ENCODE results near the gene ZSCAN10. TPM values are rescaled to one million over a fixed set of nuclear protein-coding genes. Genes with fewer than 3 reads are reported as not detected.

ZSCAN10 gene
- total and polyA plus RNA-seq, 2 of the 13 experiments (the other 11 are each of a cell fraction or from before 2014, with no cell fraction given), result not detected

GRCh38 chr16:3065069-3065741 is 33.9 kb downstream of the ZSCAN10 start, which contains the start of gene IL32 (continued):
- TF ChIP-seq ZNF282 (IDR thresholded peaks at IDR 0.05; ENCODE audit: partially characterized antibody) (no peak), ZNF501 (CRISPR knock-in tag; IDR thresholded peaks at IDR 0.05) (peak; percentile 58; the same call in 1 of the 2 replicates), FOXP1 (IDR thresholded peaks at IDR 0.05) (no peak), FOXP1 (CRISPR knock-in tag; IDR thresholded peaks at IDR 0.05) (no peak), ZNF747 (CRISPR knock-in tag; IDR thresholded peaks at IDR 0.05; ENCODE audit: borderline replicate concordance) (0 out of 2 replicates have a peak, but pooled peaks have one; percentile 48), ZNF772 (CRISPR knock-in tag; IDR thresholded peaks at IDR 0.05) (peak; percentile 92), ZNF331 (CRISPR knock-in tag; IDR thresholded peaks at IDR 0.05) (peak; percentile 62; the same call in 1 of the 2 replicates), ZNF333 (CRISPR knock-in tag; IDR thresholded peaks at IDR 0.05; ENCODE audit: borderline replicate concordance) (no peak), THAP11 (CRISPR knock-in tag; IDR thresholded peaks at IDR 0.05) (peak; percentile 35; the same call in 1 of the 2 replicates), CBFB (CRISPR knock-in tag; IDR thresholded peaks at IDR 0.05) (0 out of 2 replicates have a peak, but pooled peaks have one; percentile 20), CSRNP2 (CRISPR knock-in tag; conservative IDR thresholded peaks at IDR 0.05; ENCODE audit: low read depth) (no peak), BCL6 (CRISPR knock-in tag; IDR thresholded peaks at IDR 0.05) (peak; percentile 54; the same call in 1 of the 2 replicates), ZNF83 (CRISPR knock-in tag; IDR thresholded peaks at IDR 0.05; ENCODE audit: borderline replicate concordance) (peak; percentile 14; the same call in 1 of the 2 replicates), NFKB2 (CRISPR knock-in tag; IDR thresholded peaks at IDR 0.05; ENCODE audit: borderline replicate concordance) (no peak), JUNB (CRISPR knock-in tag; IDR thresholded peaks at IDR 0.05; ENCODE audit: borderline replicate concordance) (peak; percentile 24), ASH2L (IDR thresholded peaks at IDR 0.05; ENCODE audit: insufficient read length, low read depth, low read length) (peak; percentile 62), KLF11 (CRISPR knock-in tag; IDR thresholded peaks at IDR 0.05) (peak; percentile 57), BRD4 (CRISPR knock-in tag; IDR thresholded peaks at IDR 0.05) (no peak), MED13 (CRISPR knock-in tag; IDR thresholded peaks at IDR 0.05) (0 out of 2 replicates have a peak, but pooled peaks have one; percentile 22), PHF21A (CRISPR knock-in tag; IDR thresholded peaks at IDR 0.05) (peak; percentile 84), ZNF431 (CRISPR knock-in tag; IDR thresholded peaks at IDR 0.05; ENCODE audit: borderline replicate concordance, low read depth) (0 out of 2 replicates have a peak, but pooled peaks have one; percentile 45), KAT8 (CRISPR knock-in tag; IDR thresholded peaks at IDR 0.05) (peak; percentile 59), GABPB1 (CRISPR knock-in tag; IDR thresholded peaks at IDR 0.05) (peak; percentile 72), MEF2D (CRISPR knock-in tag; IDR thresholded peaks at IDR 0.05) (peak; percentile 52; the same call in 1 of the 2 replicates), ZNF883 (CRISPR knock-in tag; IDR thresholded peaks at IDR 0.05; ENCODE audit: not compliant biosample characterization) (peak; percentile 43), FOSL2 (CRISPR knock-in tag; IDR thresholded peaks at IDR 0.05) (peak; percentile 86), ZSCAN20 (CRISPR knock-in tag; IDR thresholded peaks at IDR 0.05; ENCODE audit: borderline replicate concordance) (no peak)
- TF ChIP-seq, protein P1, sequence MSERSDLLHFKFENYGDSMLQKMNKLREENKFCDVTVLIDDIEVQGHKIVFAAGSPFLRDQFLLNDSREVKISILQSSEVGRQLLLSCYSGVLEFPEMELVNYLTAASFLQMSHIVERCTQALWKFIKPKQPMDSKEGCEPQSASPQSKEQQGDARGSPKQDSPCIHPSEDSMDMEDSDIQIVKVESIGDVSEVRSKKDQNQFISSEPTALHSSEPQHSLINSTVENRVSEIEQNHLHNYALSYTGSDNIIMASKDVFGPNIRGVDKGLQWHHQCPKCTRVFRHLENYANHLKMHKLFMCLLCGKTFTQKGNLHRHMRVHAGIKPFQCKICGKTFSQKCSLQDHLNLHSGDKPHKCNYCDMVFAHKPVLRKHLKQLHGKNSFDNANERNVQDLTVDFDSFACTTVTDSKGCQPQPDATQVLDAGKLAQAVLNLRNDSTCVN (CRISPR knock-in tag; IDR thresholded peaks at IDR 0.05; ENCODE audit: borderline replicate concordance), result peak; percentile 98
- TF ChIP-seq, protein P2, sequence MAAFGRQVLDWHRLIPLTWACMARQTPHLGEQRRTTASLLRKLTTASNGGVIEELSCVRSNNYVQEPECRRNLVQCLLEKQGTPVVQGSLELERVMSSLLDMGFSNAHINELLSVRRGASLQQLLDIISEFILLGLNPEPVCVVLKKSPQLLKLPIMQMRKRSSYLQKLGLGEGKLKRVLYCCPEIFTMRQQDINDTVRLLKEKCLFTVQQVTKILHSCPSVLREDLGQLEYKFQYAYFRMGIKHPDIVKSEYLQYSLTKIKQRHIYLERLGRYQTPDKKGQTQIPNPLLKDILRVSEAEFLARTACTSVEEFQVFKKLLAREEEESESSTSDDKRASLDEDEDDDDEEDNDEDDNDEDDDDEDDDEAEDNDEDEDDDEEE (CRISPR knock-in tag; IDR thresholded peaks at IDR 0.05), result peak; percentile 25; the same call in 1 of the 2 replicates
